K562 (cell line): ENCODE results near the gene HPSE2. TPM values are rescaled to one million over a fixed set of nuclear protein-coding genes. Genes with fewer than 3 reads are reported as not detected.

ENCODE experiments used
- BRCA1 ChIP-seq, 2 experiments: fragments of 450-650 bp in 1 of 2; sonication (generic) in 1 of 2; formaldehyde crosslinking in 1 of 2; IDR thresholded peaks; 2 replicates each; pipeline versions ENCODE4 v1.5.0 to v1.6.1; 2017 to 2020; ENCODE audit warnings: mild to moderate bottlenecking in 1 of 2, missing genetic modification reagents in 1 of 2
- C11orf30 ChIP-seq: fragments of 450-650 bp; IDR thresholded peaks from 2 replicates; pipeline ENCODE4 v1.6.1; 2016; ENCODE audit warnings: low read depth, mild to moderate bottlenecking
- DIDO1 ChIP-seq: fragments of 450-650 bp; IDR thresholded peaks from 2 replicates; pipeline ENCODE4 v1.6.1; 2016; ENCODE audit warnings: low read depth, missing biosample characterization, missing genetic modification characterization
- ELF4 ChIP-seq: fragments of 450-650 bp; formaldehyde crosslinking; IDR thresholded peaks from 2 replicates; pipeline ENCODE4 v1.4.0; 2022; ENCODE audit warnings: missing genetic modification characterization
- GATAD2A ChIP-seq: fragments of 450-650 bp; IDR thresholded peaks from 2 replicates; pipeline ENCODE4 v1.6.1; 2017
- MAFG ChIP-seq: fragments of 450-650 bp; conservative IDR thresholded peaks from 2 replicates; pipeline ENCODE4 v1.6.1; 2016; ENCODE audit warnings: missing genetic modification characterization, missing compliant biosample characterization
- MTF1 ChIP-seq: fragments of 250-450 bp; sonication (Bioruptor Pico); IDR thresholded peaks from 2 replicates; pipeline ENCODE4 v1.9.0; 2021; ENCODE audit warnings: moderate library complexity, mild to moderate bottlenecking, inconsistent platforms, borderline replicate concordance
- NCOA1 ChIP-seq: fragments of 450-650 bp; IDR thresholded peaks from 2 replicates; pipeline ENCODE4 v1.6.1; 2016; ENCODE audit warnings: low read depth
- PATZ1 ChIP-seq: fragments of 250-450 bp; sonication (Bioruptor Pico); IDR thresholded peaks from 2 replicates; pipeline ENCODE4 v1.5.0; 2020; ENCODE audit warnings: mild to moderate bottlenecking, borderline replicate concordance
- PHB ChIP-seq: fragments of 250-450 bp; sonication (Bioruptor Pico); IDR thresholded peaks from 2 replicates; pipeline ENCODE4 v1.5.0; 2021
- SAP30 ChIP-seq: fragments of 200-600 bp; sonication (generic); IDR thresholded peaks from 2 replicates; pipeline ENCODE4 v1.6.1; 2012; ENCODE audit warnings: borderline replicate concordance, low read depth, mild to moderate bottlenecking, moderate library complexity, low read length, control low read depth, inconsistent platforms; ENCODE audit not compliant: insufficient read depth, poor library complexity, severe bottlenecking
- SMAD1 ChIP-seq: fragments of 150-350 bp; IDR thresholded peaks from 2 replicates; pipeline ENCODE4 v1.6.1; 2014; ENCODE audit warnings: low read length, low read depth; ENCODE audit not compliant: partially characterized antibody
- SMAD2 ChIP-seq: fragments of 150-350 bp; IDR thresholded peaks from 2 replicates; pipeline ENCODE4 v1.6.1; 2014; ENCODE audit warnings: low read depth, mild to moderate bottlenecking, low read length
- TEAD4 ChIP-seq, 2 experiments: sonication (generic) in 1 of 2; formaldehyde crosslinking in 1 of 2; IDR thresholded peaks; 2 replicates each; pipeline versions ENCODE4 v1.6.1 to v1.8.0; 2012 to 2022; ENCODE audit warnings: borderline replicate concordance in 1 of 2, inconsistent platforms in 1 of 2, low read length in 1 of 2, mild to moderate bottlenecking in 1 of 2, missing genetic modification reagents in 1 of 2
- ZBTB1 ChIP-seq: sonication (generic); formaldehyde crosslinking; IDR thresholded peaks from 2 replicates; pipeline ENCODE4 v1.8.1; 2023; ENCODE audit warnings: missing genetic modification reagents, low read depth, mild to moderate bottlenecking, borderline replicate concordance
- ZFPM2 ChIP-seq: fragments of 250-450 bp; sonication (Bioruptor Pico); IDR thresholded peaks from 2 replicates; pipeline ENCODE4 v1.5.1; 2022; ENCODE audit warnings: mild to moderate bottlenecking
- ZNF140 ChIP-seq: fragments of 250-450 bp; sonication (Bioruptor Pico); IDR thresholded peaks from 2 replicates; pipeline ENCODE4 v1.8.0; 2021; ENCODE audit warnings: moderate library complexity, mild to moderate bottlenecking, inconsistent platforms
- polyA plus RNA-seq, 8 experiments: library from polyadenylated mRNA; depleted of rRNA in 4 of 8; stranded (reverse) in 5 of 8; unstranded in 3 of 8; fragments of >200 nt; fragmentation: Nextera tagmentation in 2 of 8; fragmentation: Illumina TruSeq in 1 of 8; extraction: Ambion mirVana in 2 of 8; extraction: Trizol in 1 of 8; gene quantifications; 2 replicates each; pipeline versions ENCODE4 v1.2.1 to v1.2.3, GENCODE V29; 2011 to 2014; ENCODE audit warnings: inconsistent platforms in 1 of 8, missing spikeins in 1 of 8
- total RNA-seq, 7 experiments: library from RNA; depleted of rRNA in 6 of 7; stranded (reverse); fragments of >200 nt in 6 of 7; fragmentation: Illumina TruSeq in 2 of 7; extraction: Trizol in 2 of 7; gene quantifications; 2 replicates each; pipeline versions ENCODE4 v1.2.1 to v1.2.3, GENCODE V29; 2011 to 2021; ENCODE audit warnings: low replicate concordance in 1 of 7
- TF ChIP-seq, protein P1 (sequence below): fragments of 200-800 bp; sonication (Bioruptor generic); IDR thresholded peaks from 2 replicates; pipeline ENCODE4 v1.6.1; 2016; ENCODE audit warnings: missing genetic modification characterization, missing compliant biosample characterization
- TF ChIP-seq, protein P2 (sequence below): fragments of 250-450 bp; sonication (Bioruptor Pico); IDR thresholded peaks from 2 replicates; pipeline ENCODE4 v1.8.0; 2021; ENCODE audit warnings: mild to moderate bottlenecking, moderate library complexity

HPSE2 gene
- total and polyA plus RNA-seq, 9 of the 15 experiments (the other 6 are each of a cell fraction or from before 2014, with no cell fraction given) = 0.03 to 0.10 (median 0.04) TPM; not detected in 2

DNA sequence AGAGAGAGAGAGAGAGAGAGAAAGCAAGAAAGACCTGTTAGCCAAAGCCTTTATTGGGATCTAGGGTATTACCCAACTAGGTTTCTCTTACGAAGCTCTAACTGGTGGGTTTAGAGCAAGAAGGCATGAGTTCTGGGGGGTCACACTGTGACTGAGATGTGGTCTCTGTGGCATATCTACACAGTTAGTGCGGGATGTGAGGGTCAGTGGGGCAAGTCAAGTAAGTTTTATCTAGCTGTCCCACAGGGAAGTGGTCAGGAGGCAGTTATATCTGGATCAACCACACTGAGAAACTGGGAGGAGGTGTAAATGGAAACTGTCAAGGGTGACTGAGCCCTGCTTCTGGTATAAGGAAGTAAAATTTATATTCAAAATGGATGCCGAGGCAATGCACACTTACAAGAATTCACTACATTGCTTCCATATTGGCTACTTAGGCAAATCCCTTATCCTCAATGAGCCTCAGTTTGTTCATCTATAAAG is 457.3 kb downstream of the HPSE2 start (continued):
- TF ChIP-seq PATZ1 (no peak), ELF4 (CRISPR knock-in tag) (no peak), PHB (no peak), ZNF140 (CRISPR knock-in tag) (no peak), ZFPM2 (CRISPR knock-in tag) (no peak), DIDO1 (tag) (no peak), C11orf30 (no peak), SAP30 (no peak), NCOA1 (peak; percentile 72; the same call in 1 of the 2 replicates), MAFG (tag) (no peak), SMAD2 (no peak), SMAD1 (no peak), GATAD2A (no peak), MTF1 (CRISPR knock-in tag) (no peak), ZBTB1 (CRISPR knock-in tag) (peak; percentile 77; the same call in 1 of the 2 replicates), TEAD4 (IDR thresholded peaks at IDR 0.05; ENCODE audit: low read length) (peak; percentile 97), TEAD4 (CRISPR knock-in tag; IDR thresholded peaks at IDR 0.05; ENCODE audit: borderline replicate concordance) (no peak), BRCA1 (IDR thresholded peaks at IDR 0.05) (no peak), BRCA1 (CRISPR knock-in tag; IDR thresholded peaks at IDR 0.05) (no peak)
- TF ChIP-seq, protein P1, sequence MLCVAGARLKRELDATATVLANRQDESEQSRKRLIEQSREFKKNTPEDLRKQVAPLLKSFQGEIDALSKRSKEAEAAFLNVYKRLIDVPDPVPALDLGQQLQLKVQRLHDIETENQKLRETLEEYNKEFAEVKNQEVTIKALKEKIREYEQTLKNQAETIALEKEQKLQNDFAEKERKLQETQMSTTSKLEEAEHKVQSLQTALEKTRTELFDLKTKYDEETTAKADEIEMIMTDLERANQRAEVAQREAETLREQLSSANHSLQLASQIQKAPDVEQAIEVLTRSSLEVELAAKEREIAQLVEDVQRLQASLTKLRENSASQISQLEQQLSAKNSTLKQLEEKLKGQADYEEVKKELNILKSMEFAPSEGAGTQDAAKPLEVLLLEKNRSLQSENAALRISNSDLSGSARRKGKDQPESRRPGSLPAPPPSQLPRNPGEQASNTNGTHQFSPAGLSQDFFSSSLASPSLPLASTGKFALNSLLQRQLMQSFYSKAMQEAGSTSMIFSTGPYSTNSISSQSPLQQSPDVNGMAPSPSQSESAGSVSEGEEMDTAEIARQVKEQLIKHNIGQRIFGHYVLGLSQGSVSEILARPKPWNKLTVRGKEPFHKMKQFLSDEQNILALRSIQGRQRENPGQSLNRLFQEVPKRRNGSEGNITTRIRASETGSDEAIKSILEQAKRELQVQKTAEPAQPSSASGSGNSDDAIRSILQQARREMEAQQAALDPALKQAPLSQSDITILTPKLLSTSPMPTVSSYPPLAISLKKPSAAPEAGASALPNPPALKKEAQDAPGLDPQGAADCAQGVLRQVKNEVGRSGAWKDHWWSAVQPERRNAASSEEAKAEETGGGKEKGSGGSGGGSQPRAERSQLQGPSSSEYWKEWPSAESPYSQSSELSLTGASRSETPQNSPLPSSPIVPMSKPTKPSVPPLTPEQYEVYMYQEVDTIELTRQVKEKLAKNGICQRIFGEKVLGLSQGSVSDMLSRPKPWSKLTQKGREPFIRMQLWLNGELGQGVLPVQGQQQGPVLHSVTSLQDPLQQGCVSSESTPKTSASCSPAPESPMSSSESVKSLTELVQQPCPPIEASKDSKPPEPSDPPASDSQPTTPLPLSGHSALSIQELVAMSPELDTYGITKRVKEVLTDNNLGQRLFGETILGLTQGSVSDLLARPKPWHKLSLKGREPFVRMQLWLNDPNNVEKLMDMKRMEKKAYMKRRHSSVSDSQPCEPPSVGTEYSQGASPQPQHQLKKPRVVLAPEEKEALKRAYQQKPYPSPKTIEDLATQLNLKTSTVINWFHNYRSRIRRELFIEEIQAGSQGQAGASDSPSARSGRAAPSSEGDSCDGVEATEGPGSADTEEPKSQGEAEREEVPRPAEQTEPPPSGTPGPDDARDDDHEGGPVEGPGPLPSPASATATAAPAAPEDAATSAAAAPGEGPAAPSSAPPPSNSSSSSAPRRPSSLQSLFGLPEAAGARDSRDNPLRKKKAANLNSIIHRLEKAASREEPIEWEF (CRISPR knock-in tag) = no peak
- TF ChIP-seq, protein P2, sequence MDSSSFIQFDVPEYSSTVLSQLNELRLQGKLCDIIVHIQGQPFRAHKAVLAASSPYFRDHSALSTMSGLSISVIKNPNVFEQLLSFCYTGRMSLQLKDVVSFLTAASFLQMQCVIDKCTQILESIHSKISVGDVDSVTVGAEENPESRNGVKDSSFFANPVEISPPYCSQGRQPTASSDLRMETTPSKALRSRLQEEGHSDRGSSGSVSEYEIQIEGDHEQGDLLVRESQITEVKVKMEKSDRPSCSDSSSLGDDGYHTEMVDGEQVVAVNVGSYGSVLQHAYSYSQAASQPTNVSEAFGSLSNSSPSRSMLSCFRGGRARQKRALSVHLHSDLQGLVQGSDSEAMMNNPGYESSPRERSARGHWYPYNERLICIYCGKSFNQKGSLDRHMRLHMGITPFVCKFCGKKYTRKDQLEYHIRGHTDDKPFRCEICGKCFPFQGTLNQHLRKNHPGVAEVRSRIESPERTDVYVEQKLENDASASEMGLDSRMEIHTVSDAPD = no peak
